Stimulated activated naive CD4-positive, alpha-beta T cell (primary cell): Measurements from ENCODE around the gene CCDC149.

Source experiments
- DNase-seq, 6 experiments: peaks; one replicate each; lab custom pipeline; 2025; lab: John Stamatoyannopoulos, UW

Gene CCDC149

GRCh38 chr4:24881508-24882196 lies 31.2 kb downstream of the CCDC149 start:
- no peak for DNase-seq

DNA sequence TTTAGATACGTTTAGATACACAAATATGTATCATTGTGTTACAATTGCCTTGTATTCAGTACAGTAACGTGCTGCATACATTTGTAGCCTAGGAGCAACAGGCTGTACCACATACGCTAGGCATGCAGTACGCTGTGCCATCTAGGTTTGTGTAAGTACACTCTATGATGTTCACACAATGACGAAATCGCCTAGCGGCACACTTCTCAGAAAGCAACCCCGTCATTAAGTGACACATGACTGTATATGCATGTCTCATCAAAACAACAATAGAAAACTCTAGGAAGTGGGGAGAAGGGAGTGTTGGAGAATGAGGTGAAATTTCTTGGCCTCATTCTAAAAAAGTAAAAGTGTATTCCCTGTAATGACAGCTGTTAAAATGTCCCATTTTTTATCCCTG lies 32.7 kb downstream of the CCDC149 start:
- no peak for DNase-seq

GRCh38 chr4:24878636-24879016 lies 34.2 kb downstream of the CCDC149 start:
- DNase-seq: no peak

GRCh38 chr4:24877868-24878635 lies 34.8 kb downstream of the CCDC149 start:
- no peak for DNase-seq

DNA sequence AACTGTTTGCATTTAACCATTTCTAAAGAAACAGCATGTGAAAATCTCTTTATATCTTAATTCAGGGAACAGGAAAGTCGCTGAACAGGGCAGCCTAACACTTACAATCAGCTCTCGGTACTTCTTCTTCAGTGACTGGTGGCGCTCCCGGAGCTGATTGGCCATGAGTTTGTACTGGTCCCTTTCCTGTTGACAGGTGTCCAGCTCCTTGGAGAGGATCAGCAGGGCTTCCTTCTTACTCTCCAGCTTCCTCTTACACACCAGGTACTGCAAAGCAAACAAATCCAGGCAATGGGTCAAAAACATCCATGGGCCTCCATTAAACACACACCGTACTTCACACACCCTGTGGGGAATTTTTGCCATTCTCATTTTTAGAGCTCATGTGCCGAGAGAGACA lies 36.4 kb downstream of the CCDC149 start:
- no peak for DNase-seq

GRCh38 chr4:24872720-24873119 lies 40.1 kb downstream of the CCDC149 start:
- no peak for DNase-seq

GRCh38 chr4:24871210-24871609 lies 41.6 kb downstream of the CCDC149 start:
- DNase-seq: no peak

GRCh38 chr4:24867766-24868296 lies 45.0 kb downstream of the CCDC149 start:
- DNase-seq: no peak

- DNase-seq: no peak
These were observed 45.6 kb downstream of the CCDC149 start for GRCh38 chr4:24867251-24867650.

- DNase-seq: no peak
These were observed 47.4 kb downstream of the CCDC149 start for GRCh38 chr4:24865401-24865800.

DNA sequence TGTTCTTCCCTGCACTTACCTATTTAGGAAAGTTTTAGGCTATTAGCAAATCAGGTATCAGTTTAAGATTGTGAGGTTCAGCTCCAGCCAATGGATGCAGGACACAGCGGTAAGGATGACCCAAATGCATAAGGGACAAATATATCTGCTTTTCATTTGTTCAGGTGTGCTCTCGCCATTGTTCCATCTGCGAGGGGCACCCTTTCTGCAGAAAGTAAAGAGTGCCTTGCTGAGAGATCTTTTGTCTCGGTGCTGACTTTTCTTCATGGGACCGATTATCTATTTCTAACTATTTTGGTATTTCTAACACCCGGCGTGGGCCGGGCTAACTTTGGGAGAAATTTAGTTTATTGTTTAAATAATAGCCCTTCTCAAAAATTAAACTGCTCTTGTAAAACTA lies 49.0 kb downstream of the CCDC149 start:
- DNase-seq: no peak

DNA sequence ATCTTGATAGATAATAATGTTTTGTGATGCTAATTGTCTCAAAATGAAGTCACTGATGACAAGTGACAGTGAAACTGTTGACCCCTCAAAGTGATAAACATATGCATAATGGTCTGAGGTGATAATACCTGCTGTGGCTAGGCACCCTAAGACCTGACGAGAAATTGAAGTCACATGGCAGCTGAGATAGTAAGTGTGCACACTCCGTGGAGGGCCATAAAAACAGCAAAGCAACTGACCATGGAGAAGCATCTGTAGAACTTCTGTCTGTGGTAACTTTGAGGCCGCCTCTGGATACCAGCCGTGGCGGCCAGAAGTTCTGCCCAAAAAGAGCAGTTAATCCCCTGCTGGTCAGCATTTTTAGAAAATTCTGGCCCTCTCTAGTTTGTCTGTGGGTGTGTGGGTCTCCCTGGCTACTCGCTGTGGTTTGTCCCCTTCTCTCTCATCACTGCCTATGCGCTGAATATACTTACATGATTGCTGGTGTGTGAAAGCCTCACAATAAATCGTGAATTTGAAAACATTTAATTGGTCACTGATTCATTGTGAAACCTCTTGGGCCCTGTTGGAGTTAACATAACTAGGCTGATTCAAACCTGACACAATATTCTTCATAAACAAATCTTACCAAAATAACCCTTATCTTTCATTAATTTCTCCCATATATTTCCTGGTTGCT lies 50.6 kb downstream of the CCDC149 start:
- no peak for DNase-seq

GRCh38 chr4:24858550-24858949 lies 54.3 kb downstream of the CCDC149 start:
- no peak for DNase-seq

DNA sequence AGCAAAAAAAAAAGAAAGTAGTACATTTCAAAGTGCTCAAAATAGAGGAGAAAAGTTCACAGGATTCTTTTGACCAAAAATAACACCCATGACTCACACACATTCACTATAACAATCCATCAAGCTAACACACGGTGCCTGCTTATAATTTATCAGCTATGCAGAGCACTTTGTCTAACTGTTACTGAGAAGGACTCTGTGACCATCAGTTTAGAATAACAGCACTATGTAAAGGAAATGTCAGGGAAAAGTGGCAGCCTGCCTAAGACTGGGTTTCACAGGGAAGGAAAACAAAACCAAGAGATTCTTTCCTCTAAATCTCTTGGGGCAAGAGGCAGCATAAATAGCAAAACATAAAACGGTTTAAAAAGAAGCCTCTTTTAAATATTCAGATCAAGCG lies 54.8 kb downstream of the CCDC149 start:
- DNase-seq: no peak

GRCh38 chr4:24856586-24856985 lies 56.3 kb downstream of the CCDC149 start:
- no peak for DNase-seq

- DNase-seq: no peak
These were observed 57.1 kb downstream of the CCDC149 start for GRCh38 chr4:24855741-24856140.

- DNase-seq: no peak
These were observed 59.7 kb downstream of the CCDC149 start for GRCh38 chr4:24853142-24853541.

DNA sequence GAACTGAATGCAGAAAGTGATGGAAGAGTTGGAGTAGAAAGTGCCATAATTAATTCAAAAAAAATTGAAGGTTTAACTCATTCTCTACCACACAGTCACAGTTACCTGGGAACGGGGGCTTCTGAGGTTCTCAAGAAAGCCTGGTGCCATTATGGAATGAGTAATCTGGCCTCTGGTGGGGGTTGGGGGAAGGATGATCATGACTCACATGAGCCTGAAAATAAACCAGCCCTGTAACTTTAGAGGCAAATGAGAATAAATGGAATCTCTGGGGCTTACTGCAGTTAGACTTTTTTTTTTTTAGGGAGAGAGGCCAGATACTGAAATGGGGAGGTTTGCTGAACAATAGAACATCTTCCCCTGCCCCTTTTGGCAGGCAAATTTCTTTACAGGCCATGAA lies 62.2 kb downstream of the CCDC149 start:
- no peak for DNase-seq

DNA sequence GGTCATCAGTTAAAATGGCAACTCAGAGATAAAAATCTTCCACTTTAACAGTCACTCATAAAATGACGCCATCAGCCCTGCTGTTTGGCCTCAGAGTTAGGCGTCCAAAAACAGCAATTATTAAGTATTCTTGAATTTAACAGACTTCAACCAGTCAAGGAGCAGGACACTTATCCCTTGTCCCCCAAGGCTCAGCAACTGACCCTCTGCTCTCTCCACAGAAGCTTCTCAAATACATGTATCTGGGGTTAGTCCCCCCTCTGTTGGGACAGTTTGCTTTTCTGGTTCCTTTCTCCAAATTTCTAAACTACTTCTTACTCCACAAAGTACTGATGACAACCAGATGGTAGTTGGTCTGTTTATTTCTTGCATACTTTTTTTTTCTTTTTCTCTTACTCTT lies 63.1 kb downstream of the CCDC149 start:
- DNase-seq: no peak

DNA sequence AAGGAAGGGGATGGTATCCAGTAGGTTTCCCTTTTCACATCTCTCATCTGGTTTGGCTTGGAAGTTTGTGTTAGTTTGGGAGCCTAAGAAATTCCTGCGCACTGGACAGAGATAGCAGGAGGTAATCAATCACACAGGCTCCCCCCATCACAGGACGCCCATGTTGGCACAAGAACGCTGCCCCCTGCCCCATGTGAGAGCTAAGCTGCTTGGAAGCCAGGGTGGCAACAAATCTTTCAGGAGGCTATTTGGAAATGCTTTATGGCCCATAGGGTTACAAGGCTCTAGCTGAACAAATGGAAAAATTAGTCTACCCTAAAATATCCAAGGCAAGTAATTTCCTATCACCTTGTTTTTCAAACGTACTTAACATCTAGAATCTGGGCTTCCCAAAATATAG lies 63.5 kb downstream of the CCDC149 start:
- no peak for DNase-seq

- no peak for DNase-seq
These were observed 66.1 kb downstream of the CCDC149 start for GRCh38 chr4:24846716-24847115.

DNA sequence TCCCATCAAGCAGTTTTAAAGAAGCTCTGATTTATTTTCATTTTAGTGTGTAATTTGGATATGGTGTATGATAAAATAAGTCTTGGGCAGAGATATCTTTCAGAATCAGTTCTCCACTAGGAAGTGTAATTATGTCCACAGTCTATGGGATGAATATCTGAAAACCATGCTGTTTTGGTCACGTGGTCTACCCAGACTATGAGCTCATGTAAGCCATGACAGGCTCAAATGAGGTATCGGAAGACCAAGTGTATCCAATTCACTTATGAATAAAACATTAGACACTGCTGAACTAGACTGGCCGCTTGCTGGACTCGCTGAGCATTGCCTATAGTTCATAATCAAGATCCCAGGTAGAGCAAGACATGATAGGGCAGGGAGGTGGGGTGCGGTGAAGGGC lies 66.9 kb downstream of the CCDC149 start:
- DNase-seq: no peak

DNA sequence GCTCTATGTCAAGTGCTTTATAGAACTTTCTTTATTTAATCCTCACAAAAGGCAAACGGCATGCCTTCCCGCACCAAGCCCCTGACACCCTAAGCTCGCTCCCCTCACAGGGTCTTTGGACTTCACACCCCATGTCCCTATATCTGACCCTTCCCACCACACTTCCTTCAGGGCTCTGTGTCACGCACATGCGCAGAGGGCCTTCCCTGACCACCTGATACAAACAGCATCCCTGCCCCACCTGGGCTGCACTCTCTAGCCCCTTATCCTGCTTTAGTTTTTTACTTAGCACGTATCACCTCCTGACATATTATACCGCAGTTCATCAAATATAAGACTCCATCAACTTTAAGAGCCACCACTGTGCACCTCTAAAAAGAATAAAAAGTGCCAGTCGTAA lies 67.7 kb downstream of the CCDC149 start:
- DNase-seq: no peak
